Esophagus muscularis mucosa (tissue), 3 donors: Measurements from ENCODE around the gene ALAD.

ENCODE experiments used
- CTCF ChIP-seq, 3 experiments: fragments of 200-600 bp in 2 of 3; fragments of 450-650 bp in 1 of 3; sonication (generic) in 2 of 3; IDR thresholded peaks; one replicate each; pipeline ENCODE4 v1.5.1; 2017 to 2019; ENCODE audit warnings: antibody characterized with exemption in 3 of 3, mild to moderate bottlenecking in 2 of 3, moderate library complexity in 1 of 3
- POLR2A ChIP-seq: fragments of 450-650 bp; IDR thresholded peaks from one replicate; pipeline ENCODE4 v1.6.1; 2017; ENCODE audit warnings: antibody characterized with exemption, moderate library complexity, mild to moderate bottlenecking, low read depth
- POLR2AphosphoS5 ChIP-seq, 2 donors: sonication (generic); formaldehyde crosslinking; IDR thresholded peaks; one replicate each; pipeline ENCODE4 v1.6.1; 2017; ENCODE audit warnings: antibody characterized with exemption in 2 of 2

- TF ChIP-seq POLR2AphosphoS5 (IDR thresholded peaks at IDR 0.05) (no peak), POLR2A (no peak), CTCF (IDR thresholded peaks at IDR 0.05) (no peak)
Measured at GRCh38 chr9:113428062-113428615, 27.1 kb upstream of the ALAD start.
